ENCODE measurements around the gene ZNF185.

Gene ZNF185

GRCh38 chrX:152897222-152898131, at the start of gene ZNF185:
ZNF185 (plus strand) TSS chrX:152898067; CDS start chrX:152914490, 16,423 bp downstream.
- Mint-ChIP-seq H3K36me3 (no peaks in the 10 kb centered on the region), H3K27me3 (peaks cover 28% of the 10 kb centered on the region), H3K27ac (no peak within 1 kb of the TSS), H3K4me1 (no peaks in the 10 kb centered on the region), H3K4me3 (peak within 1 kb of the TSS; percentile 15), H3K9me3 (no peaks in the 10 kb centered on the region)
- no peak for ATAC-seq

GRCh38 chrX:152850465-152850864, 47.4 kb upstream of the ZNF185 start:
- Mint-ChIP-seq H3K27ac (no peak overlapping the region), H3K4me3 (no peak overlapping the region), H3K36me3 (peaks cover 60% of the 10 kb centered on the region), H3K9me3 (no peaks in the 10 kb centered on the region), H3K27me3 (no peaks in the 10 kb centered on the region), H3K4me1 (no peaks in the 10 kb centered on the region)
- ATAC-seq: no peak

- no peak overlapping the region for H3K4me3 Mint-ChIP-seq
- no peak for ATAC-seq
- no peak overlapping the region for H3K27ac Mint-ChIP-seq
- no peaks in the 10 kb centered on the region for H3K27me3 Mint-ChIP-seq
- no peaks in the 10 kb centered on the region for H3K4me1 Mint-ChIP-seq
- no peaks in the 10 kb centered on the region for H3K9me3 Mint-ChIP-seq
- H3K36me3 Mint-ChIP-seq: peaks cover 46% of the 10 kb centered on the region
These were observed 43.9 kb upstream of the ZNF185 start for GRCh38 chrX:152853986-152854385.

- peaks cover 15% of the 10 kb centered on the region for H3K36me3 Mint-ChIP-seq
- H3K4me1 Mint-ChIP-seq: no peaks in the 10 kb centered on the region
- H3K9me3 Mint-ChIP-seq: no peaks in the 10 kb centered on the region
- no peak overlapping the region for H3K27ac Mint-ChIP-seq
- no peak for ATAC-seq
- no peaks in the 10 kb centered on the region for H3K27me3 Mint-ChIP-seq
- H3K4me3 Mint-ChIP-seq: no peak overlapping the region
These were observed 36.8 kb upstream of the ZNF185 start for GRCh38 chrX:152861116-152861515.

GRCh38 chrX:152861826-152862225, 36.0 kb upstream of the ZNF185 start:
- no peak overlapping the region for H3K4me3 Mint-ChIP-seq
- H3K9me3 Mint-ChIP-seq: no peaks in the 10 kb centered on the region
- H3K4me1 Mint-ChIP-seq: no peaks in the 10 kb centered on the region
- ATAC-seq: no peak
- no peak overlapping the region for H3K27ac Mint-ChIP-seq
- peaks cover 17% of the 10 kb centered on the region for H3K36me3 Mint-ChIP-seq
- H3K27me3 Mint-ChIP-seq: no peaks in the 10 kb centered on the region

GRCh38 chrX:152865232-152865920, 32.5 kb upstream of the ZNF185 start:
- H3K9me3 Mint-ChIP-seq: no peaks in the 10 kb centered on the region
- ATAC-seq: no peak
- no peak overlapping the region for H3K4me3 Mint-ChIP-seq
- H3K27me3 Mint-ChIP-seq: no peaks in the 10 kb centered on the region
- peaks cover 40% of the 10 kb centered on the region for H3K36me3 Mint-ChIP-seq
- H3K27ac Mint-ChIP-seq: no peak overlapping the region
- H3K4me1 Mint-ChIP-seq: no peaks in the 10 kb centered on the region

GRCh38 chrX:152866386-152866785, 31.5 kb upstream of the ZNF185 start:
- ATAC-seq: no peak
- Mint-ChIP-seq H3K27ac (no peak overlapping the region), H3K36me3 (peaks cover 43% of the 10 kb centered on the region), H3K27me3 (no peaks in the 10 kb centered on the region), H3K9me3 (no peaks in the 10 kb centered on the region), H3K4me3 (no peak overlapping the region), H3K4me1 (peaks cover under 1% of the 10 kb centered on the region)

GRCh38 chrX:152869972-152870371, 27.9 kb upstream of the ZNF185 start:
- ATAC-seq: no peak
- H3K27me3 Mint-ChIP-seq: no peaks in the 10 kb centered on the region
- peaks cover 17% of the 10 kb centered on the region for H3K4me1 Mint-ChIP-seq
- H3K36me3 Mint-ChIP-seq: peaks cover 49% of the 10 kb centered on the region
- H3K9me3 Mint-ChIP-seq: peaks cover 3% of the 10 kb centered on the region
- H3K27ac Mint-ChIP-seq: no peak overlapping the region
- no peak overlapping the region for H3K4me3 Mint-ChIP-seq

GRCh38 chrX:152871260-152871659, 26.6 kb upstream of the ZNF185 start:
- peaks cover 49% of the 10 kb centered on the region for H3K36me3 Mint-ChIP-seq
- H3K27ac Mint-ChIP-seq: no peak overlapping the region
- peaks cover 3% of the 10 kb centered on the region for H3K9me3 Mint-ChIP-seq
- H3K4me1 Mint-ChIP-seq: peaks cover 17% of the 10 kb centered on the region
- ATAC-seq: no peak
- H3K27me3 Mint-ChIP-seq: no peaks in the 10 kb centered on the region
- H3K4me3 Mint-ChIP-seq: no peak overlapping the region

- peak overlapping the region; percentile 5 for H3K4me3 Mint-ChIP-seq
- no peak overlapping the region for H3K27ac Mint-ChIP-seq
- no peak for ATAC-seq
- peaks cover 17% of the 10 kb centered on the region for H3K4me1 Mint-ChIP-seq
- H3K36me3 Mint-ChIP-seq: peaks cover 43% of the 10 kb centered on the region
- H3K27me3 Mint-ChIP-seq: no peaks in the 10 kb centered on the region
- H3K9me3 Mint-ChIP-seq: peaks cover 3% of the 10 kb centered on the region
These were observed 25.3 kb upstream of the ZNF185 start for GRCh38 chrX:152872522-152872921.

GRCh38 chrX:152873361-152873760, 24.5 kb upstream of the ZNF185 start:
- no peak for ATAC-seq
- Mint-ChIP-seq H3K4me1 (peaks cover 17% of the 10 kb centered on the region), H3K36me3 (peaks cover 43% of the 10 kb centered on the region), H3K4me3 (no peak overlapping the region), H3K9me3 (peaks cover 3% of the 10 kb centered on the region), H3K27ac (no peak overlapping the region), H3K27me3 (no peaks in the 10 kb centered on the region)

GRCh38 chrX:152876931-152877840, 20.7 kb upstream of the ZNF185 start:
- Mint-ChIP-seq H3K4me1 (peaks cover 8% of the 10 kb centered on the region), H3K4me3 (no peak overlapping the region), H3K27me3 (no peaks in the 10 kb centered on the region), H3K36me3 (peaks cover 7% of the 10 kb centered on the region), H3K27ac (no peak overlapping the region), H3K9me3 (no peaks in the 10 kb centered on the region)
- ATAC-seq: no peak

- H3K27ac Mint-ChIP-seq: no peak overlapping the region
- H3K27me3 Mint-ChIP-seq: no peaks in the 10 kb centered on the region
- H3K4me3 Mint-ChIP-seq: no peak overlapping the region
- no peaks in the 10 kb centered on the region for H3K36me3 Mint-ChIP-seq
- no peak for ATAC-seq
- no peaks in the 10 kb centered on the region for H3K9me3 Mint-ChIP-seq
- no peaks in the 10 kb centered on the region for H3K4me1 Mint-ChIP-seq
These were observed 18.7 kb upstream of the ZNF185 start for GRCh38 chrX:152878976-152879755.

- H3K4me1 Mint-ChIP-seq: no peaks in the 10 kb centered on the region
- peaks cover 9% of the 10 kb centered on the region for H3K27me3 Mint-ChIP-seq
- ATAC-seq: no peak
- H3K4me3 Mint-ChIP-seq: no peak overlapping the region
- H3K36me3 Mint-ChIP-seq: no peaks in the 10 kb centered on the region
- no peak overlapping the region for H3K27ac Mint-ChIP-seq
- H3K9me3 Mint-ChIP-seq: no peaks in the 10 kb centered on the region
These were observed 16.6 kb upstream of the ZNF185 start for GRCh38 chrX:152881289-152881688.
